Fibroblast of peridontal ligament (primary cell): ENCODE results near the gene MYL7.

ENCODE experiments used
- DNase-seq: peaks from one replicate; pipeline ENCODE4 v3.0.0-alpha.2; 2010; ENCODE audit errors: extremely low read depth

MYL7 gene

DNA sequence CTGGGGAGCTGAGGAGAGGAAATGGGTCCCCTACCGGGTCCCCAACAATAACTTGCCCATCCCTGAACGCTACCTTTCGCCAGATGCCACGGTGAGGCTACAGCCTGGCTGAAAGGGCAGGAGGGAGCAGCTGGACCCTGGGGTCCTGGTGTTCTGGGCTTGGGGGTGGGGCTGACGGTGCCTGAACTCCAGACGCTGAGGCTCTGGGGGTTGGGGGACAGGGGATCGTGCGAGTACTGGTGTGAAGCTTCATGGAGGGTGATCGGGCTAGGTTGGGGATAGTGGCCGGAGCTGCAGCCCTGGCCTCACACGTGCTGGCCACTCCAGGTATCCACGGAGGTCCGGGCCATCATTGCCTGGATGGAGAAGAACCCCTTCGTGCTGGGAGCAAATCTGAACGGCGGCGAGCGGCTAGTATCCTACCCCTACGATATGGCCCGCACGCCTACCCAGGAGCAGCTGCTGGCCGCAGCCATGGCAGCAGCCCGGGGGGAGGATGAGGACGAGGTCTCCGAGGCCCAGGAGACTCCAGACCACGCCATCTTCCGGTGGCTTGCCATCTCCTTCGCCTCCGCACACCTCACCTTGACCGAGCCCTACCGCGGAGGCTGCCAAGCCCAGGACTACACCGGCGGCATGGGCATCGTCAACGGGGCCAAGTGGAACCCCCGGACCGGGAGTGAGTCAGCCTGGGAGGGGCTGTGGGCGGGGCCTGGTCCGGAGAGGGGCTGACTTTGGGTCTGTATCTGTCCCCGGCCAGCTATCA lies 28.7 kb downstream of the MYL7 start:
- DNase-seq, result no peak

DNA sequence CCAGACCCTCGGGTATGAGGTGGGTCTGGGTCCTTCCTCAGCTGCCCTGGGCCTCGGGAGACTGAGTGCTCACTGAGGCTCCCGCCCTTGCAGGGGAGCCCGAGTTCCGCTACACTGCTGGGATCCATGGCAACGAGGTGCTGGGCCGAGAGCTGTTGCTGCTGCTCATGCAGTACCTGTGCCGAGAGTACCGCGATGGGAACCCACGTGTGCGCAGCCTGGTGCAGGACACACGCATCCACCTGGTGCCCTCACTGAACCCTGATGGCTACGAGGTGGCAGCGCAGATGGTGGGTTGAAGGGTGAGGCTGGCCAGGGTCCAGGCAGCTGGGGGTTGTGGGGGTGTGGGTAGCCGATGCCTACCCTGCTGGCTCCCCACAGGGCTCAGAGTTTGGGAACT lies 29.4 kb downstream of the MYL7 start:
- no peak for DNase-seq

GRCh38 chr7:44110719-44111635 lies 30.2 kb downstream of the MYL7 start:
- DNase-seq, result no peak

- no peak for DNase-seq
These were observed 31.1 kb downstream of the MYL7 start for GRCh38 chr7:44109991-44110390.

DNA sequence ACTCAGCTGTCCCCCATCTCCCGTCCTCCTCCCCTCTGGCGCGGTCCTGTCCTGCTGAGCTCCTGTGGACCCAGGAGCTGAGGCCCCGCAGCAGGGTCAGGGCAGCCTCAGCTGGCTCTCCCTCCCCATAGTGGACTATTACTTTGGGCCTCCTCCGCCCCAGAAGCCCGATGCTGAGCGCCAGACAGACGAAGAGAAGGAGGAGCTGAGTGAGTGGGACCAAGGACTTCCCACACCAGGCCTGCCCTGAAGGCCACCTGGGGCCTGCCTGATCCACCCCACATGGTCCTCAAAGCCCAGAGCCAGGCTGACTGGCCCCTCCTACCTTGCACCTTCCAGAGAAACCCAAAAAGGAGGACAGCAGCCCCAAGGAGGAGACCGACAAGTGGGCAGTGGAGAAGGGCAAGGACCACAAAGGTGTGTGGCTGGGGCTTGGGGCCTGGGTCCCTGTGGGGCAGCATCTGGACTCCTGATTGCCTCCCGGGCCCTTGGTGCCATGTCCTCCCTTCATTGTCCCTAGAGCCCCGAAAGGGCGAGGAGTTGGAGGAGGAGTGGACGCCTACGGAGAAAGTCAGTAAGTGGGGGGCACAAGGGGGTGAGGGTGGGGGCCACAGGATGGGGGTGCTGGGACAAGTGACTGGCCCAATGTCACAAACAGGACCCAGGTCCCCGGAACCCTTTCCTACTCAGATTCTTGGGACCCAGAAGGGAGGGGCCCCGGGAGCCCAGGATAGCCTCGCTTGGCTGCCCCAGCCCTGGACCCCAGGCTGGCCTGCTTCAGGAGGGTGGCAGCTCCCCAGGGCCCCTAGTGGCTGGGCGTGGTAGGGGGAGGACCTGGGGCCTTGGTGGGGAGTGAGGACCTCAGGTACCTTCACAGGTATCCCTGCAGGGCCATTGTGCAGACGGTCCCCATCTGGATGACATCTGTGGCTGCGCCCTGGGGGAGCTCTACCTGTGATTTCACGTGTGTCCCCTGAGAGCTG lies 32.1 kb downstream of the MYL7 start:
- DNase-seq, result no peak

GRCh38 chr7:44107961-44108767 lies 33.0 kb downstream of the MYL7 start:
- no peak for DNase-seq

GRCh38 chr7:44107116-44107960 lies 33.8 kb downstream of the MYL7 start:
- no peak for DNase-seq

GRCh38 chr7:44106311-44107065 lies 34.6 kb downstream of the MYL7 start:
- DNase-seq, result no peak

GRCh38 chr7:44105832-44106231 lies 35.3 kb downstream of the MYL7 start:
- DNase-seq, result no peak

GRCh38 chr7:44104860-44105771 lies 36.0 kb downstream of the MYL7 start:
- DNase-seq, result peak; percentile 65

GRCh38 chr7:44103923-44104859 lies 36.9 kb downstream of the MYL7 start, which contains the start of gene AEBP1:
TSS of gene AEBP1 (plus strand) at chr7:44104345. CDS start at chr7:44104666, 321 bp downstream.
- no peak for DNase-seq

GRCh38 chr7:44103566-44103922 lies 37.6 kb downstream of the MYL7 start:
- DNase-seq, result no peak

DNA sequence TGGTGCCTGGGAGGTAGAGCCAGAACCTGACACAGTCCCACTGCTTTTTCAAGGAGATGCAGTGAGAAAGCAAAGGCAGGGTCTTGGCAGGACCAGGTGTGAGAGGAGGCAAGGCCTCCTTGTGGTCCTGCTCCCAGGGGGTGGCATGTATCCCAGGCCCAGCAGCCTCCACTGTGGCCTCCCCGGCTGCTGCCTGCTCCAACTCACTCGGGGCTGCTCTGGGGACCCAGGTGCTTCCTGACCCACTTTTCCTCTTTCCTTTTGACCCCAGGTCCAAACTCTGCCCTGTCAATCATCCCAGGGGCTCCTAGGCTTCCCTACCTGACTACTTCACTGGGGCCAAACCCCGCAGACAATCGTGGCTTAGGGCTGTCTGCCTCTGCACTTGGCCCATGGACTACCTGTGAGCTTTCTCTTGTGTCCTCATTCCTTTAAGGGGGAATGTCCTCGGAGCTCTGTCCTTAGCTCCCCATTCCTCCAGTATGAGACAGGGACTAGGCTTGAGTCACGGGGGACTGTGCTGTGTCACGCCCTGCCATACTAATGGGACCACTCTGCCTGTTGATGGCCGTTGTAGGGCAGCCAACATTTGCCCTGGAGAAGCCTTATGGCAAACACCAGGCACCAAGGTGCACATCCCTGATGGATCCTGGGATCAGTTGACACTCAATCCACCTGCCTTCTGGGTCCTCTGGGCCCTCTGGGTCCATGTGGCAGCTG lies 38.1 kb downstream of the MYL7 start:
- no peak for DNase-seq

DNA sequence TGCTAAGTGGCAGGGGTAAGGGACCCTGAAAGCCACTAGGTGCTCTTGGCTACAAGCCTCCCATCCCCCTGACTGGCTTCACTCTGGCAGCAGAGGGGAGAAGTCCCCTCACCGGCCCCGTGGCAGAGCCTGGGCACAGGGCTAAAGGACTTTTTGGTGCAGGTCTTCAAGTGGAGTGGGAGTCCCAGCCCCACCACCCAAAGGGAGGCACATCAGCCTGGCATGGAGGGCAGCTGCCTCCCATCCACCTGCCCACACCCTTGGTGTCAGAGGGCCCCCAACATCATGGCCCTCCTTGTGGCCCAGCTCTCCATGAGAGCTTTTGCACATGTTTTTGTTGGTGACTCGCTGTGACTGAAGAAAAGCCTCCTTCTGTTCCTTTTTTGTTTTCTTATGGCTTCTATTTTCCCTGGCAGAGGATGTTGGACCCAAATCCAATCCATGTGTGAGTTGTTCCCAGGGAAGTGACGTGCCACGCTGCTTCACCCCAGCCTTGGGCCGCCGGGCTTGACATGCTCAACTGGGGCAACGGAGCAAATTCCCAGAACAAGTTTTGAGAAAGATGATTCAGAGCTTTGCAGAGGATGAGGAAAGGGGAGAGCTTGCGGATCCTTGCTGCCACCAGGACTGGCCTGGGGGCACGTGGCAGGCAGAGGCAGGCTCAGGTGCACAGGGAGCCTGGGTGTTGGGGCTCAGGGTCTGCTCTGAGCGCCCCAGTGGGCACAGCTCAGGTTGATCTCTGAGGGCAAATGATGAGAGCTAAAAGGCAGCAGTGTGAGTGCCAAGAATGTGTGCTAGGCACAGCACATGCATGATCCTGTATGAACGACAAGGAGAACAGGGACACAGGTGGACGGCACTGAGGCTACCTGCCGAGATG lies 38.9 kb downstream of the MYL7 start:
- peak; percentile 95 for DNase-seq

DNA sequence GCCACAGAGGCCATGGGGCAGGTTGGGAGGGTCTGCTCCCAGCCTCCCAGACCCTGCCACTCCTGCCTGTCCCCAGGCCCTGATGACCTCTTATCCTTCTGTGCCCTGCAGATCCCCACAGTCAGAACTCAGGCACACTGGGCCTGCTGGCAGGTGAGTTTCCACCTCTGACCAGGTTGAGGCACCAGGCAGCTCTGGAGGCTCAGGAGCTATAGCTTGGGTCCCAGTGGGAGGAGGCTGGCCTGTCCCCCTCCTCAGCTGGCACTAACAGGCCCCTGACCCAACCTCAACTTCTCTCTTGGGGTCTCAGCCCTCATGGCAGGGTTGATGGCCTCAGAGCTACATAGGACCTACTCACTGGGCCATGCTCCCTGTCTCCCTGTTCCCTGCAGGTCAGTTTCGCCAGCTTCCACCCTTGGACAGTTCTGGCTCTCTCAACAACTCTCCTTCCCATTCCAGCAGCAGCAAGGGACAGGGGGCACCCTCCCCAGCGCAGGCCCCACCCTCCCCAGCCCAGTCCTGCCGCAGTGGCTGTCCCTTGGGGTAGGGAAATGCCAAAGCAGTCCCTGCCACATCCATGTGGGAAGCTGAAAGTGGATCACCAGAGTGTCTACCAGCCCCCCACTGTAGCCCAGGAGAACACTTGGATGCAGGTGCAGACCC lies 39.7 kb downstream of the MYL7 start:
- no peak for DNase-seq
